ENCODE measurements around the gene FHDC1.

DNA sequence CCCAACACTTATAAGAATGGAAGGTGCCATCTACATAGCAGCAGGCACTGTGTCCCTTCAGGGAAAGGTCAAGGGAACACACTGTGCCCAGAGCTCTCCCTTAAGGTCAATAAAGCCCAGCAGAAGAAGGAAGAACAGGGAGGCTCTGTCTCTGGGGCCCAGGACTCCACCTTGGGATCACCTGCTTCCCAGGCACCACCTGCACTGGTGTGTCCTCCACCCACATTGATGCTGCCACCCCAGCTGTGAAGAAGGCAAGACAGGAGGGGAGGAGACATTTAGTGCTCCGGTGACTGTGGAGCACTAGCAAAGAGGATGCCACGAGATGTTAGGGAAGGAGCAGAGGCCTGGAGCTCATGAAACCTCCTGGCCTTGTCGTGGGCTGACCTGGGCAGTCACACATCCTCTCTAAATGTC is 53.4 kb downstream of the FHDC1 start:
- TF ChIP-seq, protein P1, sequence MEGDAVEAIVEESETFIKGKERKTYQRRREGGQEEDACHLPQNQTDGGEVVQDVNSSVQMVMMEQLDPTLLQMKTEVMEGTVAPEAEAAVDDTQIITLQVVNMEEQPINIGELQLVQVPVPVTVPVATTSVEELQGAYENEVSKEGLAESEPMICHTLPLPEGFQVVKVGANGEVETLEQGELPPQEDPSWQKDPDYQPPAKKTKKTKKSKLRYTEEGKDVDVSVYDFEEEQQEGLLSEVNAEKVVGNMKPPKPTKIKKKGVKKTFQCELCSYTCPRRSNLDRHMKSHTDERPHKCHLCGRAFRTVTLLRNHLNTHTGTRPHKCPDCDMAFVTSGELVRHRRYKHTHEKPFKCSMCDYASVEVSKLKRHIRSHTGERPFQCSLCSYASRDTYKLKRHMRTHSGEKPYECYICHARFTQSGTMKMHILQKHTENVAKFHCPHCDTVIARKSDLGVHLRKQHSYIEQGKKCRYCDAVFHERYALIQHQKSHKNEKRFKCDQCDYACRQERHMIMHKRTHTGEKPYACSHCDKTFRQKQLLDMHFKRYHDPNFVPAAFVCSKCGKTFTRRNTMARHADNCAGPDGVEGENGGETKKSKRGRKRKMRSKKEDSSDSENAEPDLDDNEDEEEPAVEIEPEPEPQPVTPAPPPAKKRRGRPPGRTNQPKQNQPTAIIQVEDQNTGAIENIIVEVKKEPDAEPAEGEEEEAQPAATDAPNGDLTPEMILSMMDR (IDR thresholded peaks at IDR 0.05; ENCODE audit: low read depth, low read length), result no peak
- TF ChIP-seq EZH2phosphoT487 (IDR thresholded peaks at IDR 0.05; ENCODE audit: low read depth), result no peak
